ENCODE data around the gene GRID2IP.
A peak's percentile ranks its signal among the peaks of the same experiment; 100 is the strongest.

The GRID2IP gene

GRCh38 chr7:6447581-6448199 lies 103.6 kb downstream of the GRID2IP start, which contains the start of gene DAGLB:
Gene DAGLB (minus strand): TSS chr7:6447954. CDS start chr7:6447842, 112 bp downstream.
- peak; percentile 95 for DNase-seq
